Calu3 (cell line): Measurements from ENCODE around the gene EEIG1. TPM values are rescaled to one million over a fixed set of nuclear protein-coding genes. Genes with fewer than 3 reads are reported as not detected.

Experiments
- BruUV-seq: library from RNA; stranded (reverse); fragments of 400-500 nt; replicated peaks from 2 replicates; lab custom pipeline; 2021; lab: Mats Ljungman, UMichigan
- CTCF ChIA-PET: fragments of 300-600 bp; sonication (Branson Sonifier 250); formaldehyde crosslinking; loops from one replicate; lab custom pipeline; 2022; ENCODE audit warnings: antibody characterized with exemption; lab: Charles Lee
- DNase-seq: peaks from one replicate; pipeline ENCODE4 v3.0.0; 2022
- H3K27ac Mint-ChIP-seq: one replicate; pipeline ENCODE4 v1.8.0; 2022; ENCODE audit warnings: mixed read lengths; ENCODE audit not compliant: unreplicated experiment
- H3K27me3 Mint-ChIP-seq: one replicate; pipeline ENCODE4 v1.8.0; 2022; ENCODE audit warnings: mixed read lengths; ENCODE audit not compliant: unreplicated experiment
- H3K36me3 Mint-ChIP-seq: one replicate; pipeline ENCODE4 v1.8.0; 2022; ENCODE audit warnings: mild to moderate bottlenecking, moderate library complexity, mixed read lengths; ENCODE audit not compliant: insufficient read depth, unreplicated experiment
- H3K4me1 Mint-ChIP-seq: one replicate; pipeline ENCODE4 v1.8.0; 2022; ENCODE audit warnings: mild to moderate bottlenecking, low read depth, mixed read lengths; ENCODE audit not compliant: unreplicated experiment
- H3K4me3 Mint-ChIP-seq: one replicate; pipeline ENCODE4 v1.8.0; 2022; ENCODE audit warnings: mild to moderate bottlenecking, low read depth, moderate library complexity, mixed read lengths; ENCODE audit not compliant: unreplicated experiment
- H3K9me3 Mint-ChIP-seq: one replicate; pipeline ENCODE4 v1.8.0; 2022; ENCODE audit warnings: low read depth, mixed read lengths; ENCODE audit not compliant: unreplicated experiment
- CTCF ChIP-seq: fragments of 200-600 bp; IDR thresholded peaks from one replicate; pipeline ENCODE4 v1.8.0; 2022; ENCODE audit warnings: antibody characterized with exemption; ENCODE audit not compliant: unreplicated experiment
- intact Hi-C: fragments of 100-400 bp; cut with micrococcal nuclease; formaldehyde crosslinking; loops from one replicate; pipeline ENCODE4 v1.10.0; 2022; ENCODE audit not compliant: unreplicated experiment
- total RNA-seq: library from RNA; stranded (reverse); gene quantifications from 2 replicates; pipeline ENCODE4 v1.2.3, GENCODE V29; 2022

The EEIG1 gene
- total RNA-seq, 1 experiment from 2014 or later = 84.6 TPM

GRCh38 chr9:127976498-127976897 is 4.3 kb downstream of the EEIG1 start:
- Mint-ChIP-seq H3K27ac (no peak overlapping the region), H3K4me3 (peak overlapping the region; percentile 87)

GRCh38 chr9:127975376-127976315 is 5.1 kb downstream of the EEIG1 start:
- Mint-ChIP-seq H3K4me1 (peaks cover 47% of the 10 kb centered on the region), H3K9me3 (no peaks in the 10 kb centered on the region), H3K27ac (peak overlapping the region; percentile 24), H3K4me3 (peak overlapping the region; percentile 87), H3K36me3 (peaks cover 62% of the 10 kb centered on the region), H3K27me3 (no peaks in the 10 kb centered on the region)
- no TSS peak for BruUV-seq
- CTCF ChIA-PET = interaction anchor here (1.1 kb wide), 1 partner anchor 11 kb away, joined by 4 read pairs; no protein-coding TSS in a partner anchor
- DNase-seq = no peak
- no peak for TF ChIP-seq CTCF
- intact Hi-C loops = no loop called here

More at GRCh38 chr9:127976498-127976897, 4.3 kb downstream of the EEIG1 start:
- intact Hi-C loops = no loop called here
- TF ChIP-seq CTCF = no peak
- Mint-ChIP-seq H3K4me1 (peaks cover 38% of the 10 kb centered on the region), H3K27me3 (no peaks in the 10 kb centered on the region), H3K36me3 (peaks cover 64% of the 10 kb centered on the region), H3K9me3 (no peaks in the 10 kb centered on the region)
- no TSS peak for BruUV-seq
- CTCF ChIA-PET = interaction anchor here (1.1 kb wide), 1 partner anchor 11 kb away, joined by 4 read pairs; no protein-coding TSS in a partner anchor
- DNase-seq = no peak

GRCh38 chr9:127974769-127975261 is 6.0 kb downstream of the EEIG1 start:
- no TSS peak for BruUV-seq

More at GRCh38 chr9:127974769-127975261, 6.0 kb downstream of the EEIG1 start:
- Mint-ChIP-seq H3K4me1 (peaks cover 55% of the 10 kb centered on the region), H3K27me3 (no peaks in the 10 kb centered on the region), H3K9me3 (no peaks in the 10 kb centered on the region), H3K4me3 (peak overlapping the region; percentile 48), H3K27ac (no peak overlapping the region), H3K36me3 (peaks cover 65% of the 10 kb centered on the region)
- CTCF ChIA-PET = interaction anchor here (1.2 kb wide), 1 partner anchor 19 kb away, joined by 3 read pairs; no protein-coding TSS in a partner anchor
- no peak for DNase-seq
- no peak for TF ChIP-seq CTCF
- intact Hi-C loops = no loop called here
